Frontal cortex (tissue), 4 donors: ENCODE measurements around the gene GAS5. TPM values are rescaled to one million over a fixed set of nuclear protein-coding genes. Genes with fewer than 3 reads are reported as not detected.
"Not testable (repeated sequence)": the region's sequence is repeated elsewhere in the genome, so short reads cannot be mapped to it uniquely, and the experiment has no call there.

ENCODE experiments used
- DNase-seq, 2 donors: peaks; one replicate each; pipeline ENCODE4 v3.0.0; 2012; ENCODE audit warnings: low spot score in 2 of 2
- FAIRE-seq: peaks from 2 replicates; lab custom pipeline; 2012; peaks lifted over from hg19 to GRCh38; lab: Jason Lieb, UNC
- total RNA-seq: library from RNA; depleted of rRNA; stranded (reverse); fragments of >200 nt; gene quantifications from one replicate; pipeline ENCODE4 v1.2.3, GENCODE V29; 2014
- donor health status: control.
- donor health status: control.
- donor health status: control.

Gene GAS5
- 760 TPM for total RNA-seq

GRCh38 chr1:173867753-173868265, at the start of gene GAS5:
Gene GAS5, minus strand, starts transcription at chr1:173867989.
- FAIRE-seq (no peak), DNase-seq (peak; percentile 85 to 89)

GRCh38 chr1:173917149-173917548, 49.4 kb upstream of the GAS5 start, which contains the start of gene SERPINC1:
Gene SERPINC1, minus strand, starts transcription at chr1:173917327. Its CDS starts 68 bp downstream, at chr1:173917259.
- FAIRE-seq (no peak), DNase-seq (no peak)

GRCh38 chr1:173916667-173917066, 48.9 kb upstream of the GAS5 start:
- FAIRE-seq (no peak), DNase-seq (no peak)

GRCh38 chr1:173915596-173915995, 47.8 kb upstream of the GAS5 start:
- DNase-seq (no peak), FAIRE-seq (no peak)

GRCh38 chr1:173914366-173914871, 46.6 kb upstream of the GAS5 start:
- no peak for DNase-seq
- no peak for FAIRE-seq

GRCh38 chr1:173913111-173913510, 45.3 kb upstream of the GAS5 start:
- FAIRE-seq (no peak), DNase-seq (no peak)

- FAIRE-seq: no peak
- no peak for DNase-seq
Measured at GRCh38 chr1:173903827-173904531, 36.2 kb upstream of the GAS5 start.

GRCh38 chr1:173900992-173901391, 33.2 kb upstream of the GAS5 start:
- DNase-seq (no peak), FAIRE-seq (no peak)

- no peak for DNase-seq
- no peak for FAIRE-seq
Measured at GRCh38 chr1:173900427-173900826, 32.6 kb upstream of the GAS5 start.

- FAIRE-seq (no peak), DNase-seq (no peak)
Measured at GRCh38 chr1:173894189-173894588, 26.4 kb upstream of the GAS5 start.

- no peak for FAIRE-seq
- no peak for DNase-seq
Measured at GRCh38 chr1:173893611-173894010, 25.8 kb upstream of the GAS5 start.

- FAIRE-seq (no peak), DNase-seq (no peak)
Measured at GRCh38 chr1:173889885-173890284, 22.1 kb upstream of the GAS5 start.

GRCh38 chr1:173888749-173889148, 21.0 kb upstream of the GAS5 start:
- no peak for DNase-seq

GRCh38 chr1:173887627-173888026, 19.8 kb upstream of the GAS5 start:
- DNase-seq (no peak), FAIRE-seq (no peak)

More at GRCh38 chr1:173888749-173889148, 21.0 kb upstream of the GAS5 start:
- no peak for FAIRE-seq

GRCh38 chr1:173886746-173887611, 19.2 kb upstream of the GAS5 start:
- FAIRE-seq (no peak), DNase-seq (no peak)

GRCh38 chr1:173884701-173885100, 16.9 kb upstream of the GAS5 start:
- FAIRE-seq (no peak), DNase-seq (no peak)

- FAIRE-seq, DNase-seq: not testable (repeated sequence)
Measured at GRCh38 chr1:173881117-173881516, 13.3 kb upstream of the GAS5 start.

- FAIRE-seq: no peak
- no peak for DNase-seq
Measured at GRCh38 chr1:173878251-173878650, 10.5 kb upstream of the GAS5 start.

- DNase-seq: no peak
- FAIRE-seq: no peak
Measured at GRCh38 chr1:173876732-173877131, 8.9 kb upstream of the GAS5 start.

- DNase-seq: no peak
- no peak for FAIRE-seq
Measured at GRCh38 chr1:173871500-173871899, 3.7 kb upstream of the GAS5 start.

- FAIRE-seq (no peak), DNase-seq (no peak)
Measured at GRCh38 chr1:173871091-173871490, 3.3 kb upstream of the GAS5 start.
